K562 (cell line): ENCODE results near the gene ABHD1. TPM values are rescaled to one million over a fixed set of nuclear protein-coding genes. Genes with fewer than 3 reads are reported as not detected.

Experiments used
- ATAC-seq: fragments of 200-7000 bp; cut with Tn5 transposase; 3 replicates; pipeline ENCODE4 v1.9.1; 2020; ENCODE audit warnings: moderate library complexity
- BruUV-seq: library from RNA; stranded (reverse); fragments of 400-500 nt; replicated peaks from 2 replicates; lab custom pipeline; 2021; lab: Mats Ljungman, UMichigan
- CTCF ChIA-PET: fragments of 300-600 bp; formaldehyde crosslinking; extraction: SDS; loops from one replicate; lab custom pipeline; 2021; ENCODE audit warnings: low intra/inter-chr PET ratio; lab: Yijun Ruan, JAX
- POLR2A ChIA-PET: fragments of 300-600, 350-650 bp; sonication (Branson Sonifier 250); formaldehyde crosslinking; extraction: SDS; loops from one replicate; lab custom pipeline; 2021; ENCODE audit warnings: antibody characterized with exemption, inconsistent platforms; lab: Yijun Ruan, JAX
- DNase-seq, 4 experiments: peaks; one replicate each; pipeline versions ENCODE4 v3.0.0 to v3.0.0-alpha.2; 2011 to 2018; ENCODE audit warnings: low spot score in 3 of 4, mixed read lengths in 3 of 4; ENCODE audit errors: extremely low read depth in 1 of 4
- FAIRE-seq: peaks from 2 replicates; lab custom pipeline; 2011; peaks lifted over from hg19 to GRCh38; lab: Jason Lieb, UNC
- H2AFZ ChIP-seq: 2 replicates; pipeline ENCODE4 v1.6.0; 2011; ENCODE audit warnings: low read depth, low read length, control low read depth, inconsistent platforms
- H3K27ac ChIP-seq: fragments of 200-600 bp; 3 replicates; pipeline ENCODE4 v1.8.0; 2011; ENCODE audit warnings: low read depth, mild to moderate bottlenecking, control low read depth, inconsistent platforms, low read length, moderate library complexity, mixed read lengths; ENCODE audit errors: extremely low read depth
- H3K27me3 ChIP-seq, 2 experiments: fragments of 300-600 bp in 1 of 2; 2 replicates in 1 of 2; 3 replicates in 1 of 2; pipeline versions ENCODE4 v1.6.0 to v1.8.0; 2011; ENCODE audit warnings: inconsistent platforms in 2 of 2, low read length in 2 of 2, mild to moderate bottlenecking in 1 of 2, mixed read lengths in 1 of 2, moderate library complexity in 1 of 2; ENCODE audit not compliant: control insufficient read depth in 2 of 2, insufficient read depth in 2 of 2
- H3K36me3 ChIP-seq: fragments of 300-600 bp; 3 replicates; pipeline ENCODE4 v1.8.0; 2011; ENCODE audit warnings: mild to moderate bottlenecking, low read length, inconsistent platforms; ENCODE audit not compliant: control insufficient read depth, insufficient read depth
- H3K4me1 ChIP-seq, 2 experiments: fragments of 200-600 bp in 1 of 2; replicated peaks in 1 of 2; 2 replicates in 1 of 2; 3 replicates in 1 of 2; pipeline versions ENCODE4 v1.5.1 to v1.8.0; 2011; ENCODE audit warnings: inconsistent platforms in 2 of 2, low read length in 2 of 2, mild to moderate bottlenecking in 1 of 2, mixed read lengths in 1 of 2, moderate library complexity in 1 of 2; ENCODE audit not compliant: control insufficient read depth in 2 of 2, insufficient read depth in 2 of 2
- H3K4me2 ChIP-seq: 2 replicates; pipeline ENCODE4 v1.6.1; 2011; ENCODE audit warnings: low read length, control low read depth, inconsistent platforms, mixed read lengths; ENCODE audit not compliant: insufficient read depth
- H3K4me3 ChIP-seq: fragments of 200-600 bp; sonication (generic), shearing (Covaris generic); 2 replicates; pipeline ENCODE4 v1.5.1; 2016; ENCODE audit warnings: control low read depth, inconsistent platforms
- H3K79me2 ChIP-seq: fragments of 200-600 bp; 3 replicates; pipeline ENCODE4 v1.8.0; 2011; ENCODE audit warnings: low read length, inconsistent platforms; ENCODE audit not compliant: control insufficient read depth, insufficient read depth
- H3K9ac ChIP-seq, 2 experiments: 2 replicates each; pipeline versions ENCODE4 v1.6.0 to v1.6.1; 2011; ENCODE audit warnings: low read depth in 2 of 2, low read length in 2 of 2, control low read depth in 1 of 2, inconsistent platforms in 1 of 2, mild to moderate bottlenecking in 1 of 2, mixed read lengths in 1 of 2; ENCODE audit not compliant: insufficient read depth in 1 of 2
- H3K9me1 ChIP-seq: one replicate; pipeline ENCODE4 v1.6.0; 2011; ENCODE audit warnings: inconsistent platforms, mild to moderate bottlenecking, low read length, moderate library complexity; ENCODE audit not compliant: control insufficient read depth, insufficient read depth
- H3K9me3 ChIP-seq: replicated peaks from 2 replicates; pipeline ENCODE4 v1.5.1; 2011; ENCODE audit warnings: low read depth, low read length, inconsistent platforms; ENCODE audit not compliant: control insufficient read depth, insufficient read depth
- H4K20me1 ChIP-seq: replicated peaks from 2 replicates; pipeline ENCODE4 v1.6.1; 2011; ENCODE audit warnings: low read length, inconsistent platforms, mixed read lengths; ENCODE audit not compliant: control insufficient read depth, insufficient read depth
- AFF1 ChIP-seq, 2 experiments: fragments of 450-650 bp; IDR thresholded peaks; 2 replicates each; pipeline ENCODE4 v1.6.1; 2018; ENCODE audit warnings: mild to moderate bottlenecking in 2 of 2, low read depth in 1 of 2; ENCODE audit not compliant: partially characterized antibody in 2 of 2
- CTCFL ChIP-seq: IDR thresholded peaks from 2 replicates; pipeline ENCODE4 v1.6.1; 2011; ENCODE audit warnings: borderline replicate concordance, low read depth, mild to moderate bottlenecking, moderate library complexity, low read length; ENCODE audit not compliant: insufficient read depth, poor library complexity, severe bottlenecking
- FUS ChIP-seq: fragments of 200-400 bp; formaldehyde crosslinking; optimal IDR thresholded peaks from 2 replicates; pipeline ENCODE3; 2017; ENCODE audit warnings: low read depth, low read length
- HDAC2 ChIP-seq: fragments of 450-650 bp; IDR thresholded peaks from 2 replicates; pipeline ENCODE4 v1.6.1; 2016; ENCODE audit warnings: mild to moderate bottlenecking
- MAFF ChIP-seq: IDR thresholded peaks from 2 replicates; pipeline ENCODE4 v1.6.1; 2012; ENCODE audit warnings: low read length, improper control_type of control experiment
- NELFE ChIP-seq: IDR thresholded peaks from 2 replicates; pipeline ENCODE4 v1.6.1; 2011; ENCODE audit warnings: mild to moderate bottlenecking; ENCODE audit not compliant: insufficient read depth, insufficient read length
- PHB2 ChIP-seq: fragments of 450-650 bp; IDR thresholded peaks from 2 replicates; pipeline ENCODE4 v1.6.1; 2017; ENCODE audit warnings: low read depth
- PURB ChIP-seq: sonication (generic); formaldehyde crosslinking; IDR thresholded peaks from 2 replicates; pipeline ENCODE4 v1.9.0; 2021; ENCODE audit warnings: low read depth, mild to moderate bottlenecking, missing genetic modification reagents
- SIX5 ChIP-seq, 2 experiments: IDR thresholded peaks; 2 replicates each; pipeline ENCODE4 v1.6.1; 2011; ENCODE audit warnings: low read length in 2 of 2, borderline replicate concordance in 1 of 2, low read depth in 1 of 2, mild to moderate bottlenecking in 1 of 2, moderate library complexity in 1 of 2; ENCODE audit not compliant: insufficient read depth in 1 of 2
- XRCC3 ChIP-seq: fragments of 450-650 bp; IDR thresholded peaks from 2 replicates; pipeline ENCODE4 v1.6.1; 2017; ENCODE audit warnings: mild to moderate bottlenecking, moderate library complexity
- ZBTB17 ChIP-seq: fragments of 450-650 bp; formaldehyde crosslinking; IDR thresholded peaks from 2 replicates; pipeline ENCODE4 v1.4.0; 2020; ENCODE audit warnings: mild to moderate bottlenecking
- ZNF431 ChIP-seq: sonication (generic); formaldehyde crosslinking; IDR thresholded peaks from 2 replicates; pipeline ENCODE4 v1.8.0; 2022; ENCODE audit warnings: mild to moderate bottlenecking, missing genetic modification reagents
- WGBS: fragments of 100-300 bp; shearing (Covaris generic); methylation state at CpG from one replicate; pipeline ENCODE4 v1.1.6; 2016; ENCODE audit warnings: low coverage, mixed read lengths; ENCODE audit not compliant: insufficient coverage; ENCODE audit errors: missing lambda C conversion rate; 5-methylcytosine and 5-hydroxymethylcytosine counted together
- in situ Hi-C: fragments of 300-500 bp; cut with MboI; formaldehyde crosslinking; loops from 4 replicates; pipeline ENCODE4 v1.15.0; 2018; ENCODE audit warnings: inconsistent platforms, mixed read lengths
- intact Hi-C: fragments of 100-400 bp; cut with micrococcal nuclease; formaldehyde crosslinking; loops from 2 replicates; pipeline ENCODE4 v1.14.2; 2022
- polyA plus RNA-seq, 8 experiments: library from polyadenylated mRNA; depleted of rRNA in 4 of 8; stranded (reverse) in 5 of 8; unstranded in 3 of 8; fragments of >200 nt; fragmentation: Nextera tagmentation in 2 of 8; fragmentation: Illumina TruSeq in 1 of 8; extraction: Ambion mirVana in 2 of 8; extraction: Trizol in 1 of 8; gene quantifications; 2 replicates each; pipeline versions ENCODE4 v1.2.1 to v1.2.3, GENCODE V29; 2011 to 2014; ENCODE audit warnings: inconsistent platforms in 1 of 8, missing spikeins in 1 of 8
- total RNA-seq, 7 experiments: library from RNA; depleted of rRNA in 6 of 7; stranded (reverse); fragments of >200 nt in 6 of 7; fragmentation: Illumina TruSeq in 2 of 7; extraction: Trizol in 2 of 7; gene quantifications; 2 replicates each; pipeline versions ENCODE4 v1.2.1 to v1.2.3, GENCODE V29; 2011 to 2021; ENCODE audit warnings: low replicate concordance in 1 of 7
- TF ChIP-seq, protein P1 (sequence below), 2 experiments: fragments of 450-650 bp in 1 of 2; IDR thresholded peaks; 2 replicates each; pipeline ENCODE4 v1.6.1; 2011 to 2017; ENCODE audit warnings: low read depth in 2 of 2, antibody characterized with exemption in 1 of 2, borderline replicate concordance in 1 of 2, low read length in 1 of 2, mild to moderate bottlenecking in 1 of 2, mixed read lengths in 1 of 2; ENCODE audit not compliant: control insufficient read depth in 1 of 2

The ABHD1 gene
- total and polyA plus RNA-seq, 9 of the 15 experiments (the other 6 are each of a cell fraction or from before 2014, with no cell fraction given), result 0.10 to 0.16 (median 0.11) TPM; not detected in 5

DNA sequence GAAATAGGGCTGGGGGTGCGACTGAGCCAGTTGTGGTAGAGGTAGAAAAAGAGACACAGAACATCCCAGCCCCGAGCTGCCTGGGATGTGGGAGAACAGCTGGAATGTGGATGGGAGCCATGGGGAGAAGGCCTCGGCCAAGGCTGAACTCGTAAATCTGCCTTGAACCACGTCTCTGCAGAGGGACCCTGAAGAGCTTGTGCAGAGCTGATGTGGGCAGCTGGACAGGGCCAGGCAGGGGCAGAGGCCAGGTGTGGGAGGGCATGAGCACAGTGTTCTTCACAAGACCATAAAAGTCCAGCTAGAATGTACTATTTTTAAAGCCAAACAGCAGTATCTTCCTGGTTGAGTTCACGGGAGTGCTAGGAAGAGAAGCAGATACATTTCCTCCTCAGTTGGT is 30.9 kb downstream of the ABHD1 start:
- H3K79me2 ChIP-seq, result no peaks in the 10 kb centered on the region
- DNase-seq, result no peak
- H4K20me1 ChIP-seq, result no peaks in the 10 kb centered on the region
- no peak overlapping the region for H3K27ac ChIP-seq
- H3K4me1 ChIP-seq, result peaks cover 0 to 21% of the 10 kb centered on the region in 2 experiments; a peak in 2 of 5 replicates
- no peaks in the 10 kb centered on the region for H3K36me3 ChIP-seq
- FAIRE-seq, result no peak
- no peak overlapping the region for H3K4me3 ChIP-seq
- BruUV-seq, result no TSS peak
- H3K9me1 ChIP-seq, result no peaks in the 10 kb centered on the region
- peaks cover 0 to 3% of the 10 kb centered on the region in 2 experiments; a peak in 2 of 5 replicates for H3K27me3 ChIP-seq
- in situ Hi-C loops (no loop called here), intact Hi-C loops (no loop called here)
- H3K4me2 ChIP-seq, result no peak overlapping the region
- no peaks in the 10 kb centered on the region for H3K9me3 ChIP-seq
- H2AFZ ChIP-seq, result 0 out of 2 replicates have a peak overlapping the region, but pooled peaks have one; percentile 12
- no peak overlapping the region for H3K9ac ChIP-seq
- no peak for ATAC-seq
- ChIA-PET CTCF (no interaction called here), POLR2A (interaction anchor here (1.2 kb wide), 1 partner anchor 13 kb away, joined by 3 read pairs; no protein-coding TSS in a partner anchor)
- 29% methylated on average over 6 of the region's 6 CpGs for WGBS
- TF ChIP-seq PHB2 (no peak), MAFF (no peak), AFF1 (IDR thresholded peaks at IDR 0.05; ENCODE audit: low read depth in 1 of 2, partially characterized antibody in 2 of 2) (no peak), PURB (CRISPR knock-in tag) (no peak), XRCC3 (no peak), ZBTB17 (CRISPR knock-in tag) (no peak), NELFE (no peak), ZNF431 (CRISPR knock-in tag) (no peak), HDAC2 (no peak), CTCFL (no peak), FUS (no peak), SIX5 (IDR thresholded peaks at IDR 0.05; ENCODE audit: borderline replicate concordance in 1 of 2, insufficient read depth in 1 of 2, low read depth in 1 of 2, low read length in 2 of 2) (no peak)
- TF ChIP-seq, protein P1, sequence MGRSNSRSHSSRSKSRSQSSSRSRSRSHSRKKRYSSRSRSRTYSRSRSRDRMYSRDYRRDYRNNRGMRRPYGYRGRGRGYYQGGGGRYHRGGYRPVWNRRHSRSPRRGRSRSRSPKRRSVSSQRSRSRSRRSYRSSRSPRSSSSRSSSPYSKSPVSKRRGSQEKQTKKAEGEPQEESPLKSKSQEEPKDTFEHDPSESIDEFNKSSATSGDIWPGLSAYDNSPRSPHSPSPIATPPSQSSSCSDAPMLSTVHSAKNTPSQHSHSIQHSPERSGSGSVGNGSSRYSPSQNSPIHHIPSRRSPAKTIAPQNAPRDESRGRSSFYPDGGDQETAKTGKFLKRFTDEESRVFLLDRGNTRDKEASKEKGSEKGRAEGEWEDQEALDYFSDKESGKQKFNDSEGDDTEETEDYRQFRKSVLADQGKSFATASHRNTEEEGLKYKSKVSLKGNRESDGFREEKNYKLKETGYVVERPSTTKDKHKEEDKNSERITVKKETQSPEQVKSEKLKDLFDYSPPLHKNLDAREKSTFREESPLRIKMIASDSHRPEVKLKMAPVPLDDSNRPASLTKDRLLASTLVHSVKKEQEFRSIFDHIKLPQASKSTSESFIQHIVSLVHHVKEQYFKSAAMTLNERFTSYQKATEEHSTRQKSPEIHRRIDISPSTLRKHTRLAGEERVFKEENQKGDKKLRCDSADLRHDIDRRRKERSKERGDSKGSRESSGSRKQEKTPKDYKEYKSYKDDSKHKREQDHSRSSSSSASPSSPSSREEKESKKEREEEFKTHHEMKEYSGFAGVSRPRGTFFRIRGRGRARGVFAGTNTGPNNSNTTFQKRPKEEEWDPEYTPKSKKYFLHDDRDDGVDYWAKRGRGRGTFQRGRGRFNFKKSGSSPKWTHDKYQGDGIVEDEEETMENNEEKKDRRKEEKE (IDR thresholded peaks at IDR 0.05; ENCODE audit: borderline replicate concordance in 1 of 2, control insufficient read depth in 1 of 2, low read depth in 2 of 2, low read length in 1 of 2), result no peak
